Caco-2 (cell line): ENCODE data around the gene EEIG2. TPM values are rescaled to one million over a fixed set of nuclear protein-coding genes. Genes with fewer than 3 reads are reported as not detected.
"Not testable (repeated sequence)": the region's sequence is repeated elsewhere in the genome, so short reads cannot be mapped to it uniquely, and the experiment has no call there.

Experiments used
- BruUV-seq: library from RNA; stranded (reverse); fragments of 400-500 nt; replicated peaks from 2 replicates; lab custom pipeline; 2021; lab: Mats Ljungman, UMichigan
- CTCF ChIA-PET: fragments of 300-600 bp; sonication (Branson Sonifier 250); formaldehyde crosslinking; loops from one replicate; lab custom pipeline; 2022; ENCODE audit warnings: antibody characterized with exemption; lab: Charles Lee
- POLR2A ChIA-PET: fragments of 300-600 bp; sonication (Branson Sonifier 250); formaldehyde crosslinking; loops from one replicate; lab custom pipeline; 2022; ENCODE audit warnings: antibody characterized with exemption; lab: Charles Lee
- DNase-seq, 2 experiments: peaks; one replicate each; pipeline versions ENCODE4 v3.0.0 to v3.0.0-alpha.2; 2020 to 2022
- H3K27me3 ChIP-seq: replicated peaks from 2 replicates; pipeline ENCODE4 v1.6.0; 2011; ENCODE audit warnings: low read length; ENCODE audit not compliant: control insufficient read depth, insufficient read depth
- H3K36me3 ChIP-seq: 2 replicates; pipeline ENCODE4 v1.5.1; 2011; ENCODE audit warnings: low read length; ENCODE audit not compliant: control insufficient read depth, insufficient read depth
- H3K4me1 ChIP-seq: fragments of 250-450 bp; sonication (Bioruptor Pico); 2 replicates; pipeline ENCODE4 v1.5.1; 2020; ENCODE audit warnings: mild to moderate bottlenecking
- H3K4me3 ChIP-seq: 2 replicates; pipeline ENCODE4 v1.5.1; 2011; ENCODE audit warnings: low read depth, mild to moderate bottlenecking, control low read depth, low read length
- H3K9me3 ChIP-seq: fragments of 250-450 bp; sonication (Bioruptor Pico); 2 replicates; pipeline ENCODE4 v1.5.1; 2020; ENCODE audit warnings: mild to moderate bottlenecking, moderate library complexity
- H3K27ac Mint-ChIP-seq: one replicate; pipeline ENCODE4 v1.8.0; 2022; ENCODE audit warnings: mixed read lengths; ENCODE audit not compliant: unreplicated experiment
- H3K27me3 Mint-ChIP-seq: one replicate; pipeline ENCODE4 v1.8.0; 2022; ENCODE audit warnings: mixed read lengths; ENCODE audit not compliant: insufficient read depth, unreplicated experiment
- H3K36me3 Mint-ChIP-seq: one replicate; pipeline ENCODE4 v1.8.0; 2022; ENCODE audit warnings: mild to moderate bottlenecking, mixed read lengths; ENCODE audit not compliant: insufficient read depth, unreplicated experiment
- H3K4me1 Mint-ChIP-seq: one replicate; pipeline ENCODE4 v1.8.0; 2022; ENCODE audit warnings: low read depth, mixed read lengths; ENCODE audit not compliant: unreplicated experiment
- H3K4me3 Mint-ChIP-seq: one replicate; pipeline ENCODE4 v1.8.0; 2022; ENCODE audit warnings: mild to moderate bottlenecking, moderate library complexity, mixed read lengths; ENCODE audit not compliant: unreplicated experiment
- H3K9me3 Mint-ChIP-seq: one replicate; pipeline ENCODE4 v1.8.0; 2022; ENCODE audit warnings: mixed read lengths; ENCODE audit not compliant: unreplicated experiment
- intact Hi-C: fragments of 100-400 bp; cut with micrococcal nuclease; formaldehyde crosslinking; loops from one replicate; pipeline ENCODE4 v1.10.0; 2022; ENCODE audit not compliant: unreplicated experiment
- total RNA-seq: library from RNA; stranded (reverse); gene quantifications from 2 replicates; pipeline ENCODE4 v1.2.3, GENCODE V29; 2022
- TF ChIP-seq, protein P1 (sequence below), 2 experiments: fragments of 200-600 bp in 1 of 2; IDR thresholded peaks; 1 replicate in 1 of 2; 2 replicates in 1 of 2; pipeline versions ENCODE4 v1.5.1 to v1.8.0; 2011 to 2022; ENCODE audit warnings: antibody characterized with exemption in 1 of 2, control low read depth in 1 of 2, inconsistent platforms in 1 of 2, low read depth in 1 of 2, low read length in 1 of 2, mild to moderate bottlenecking in 1 of 2, moderate library complexity in 1 of 2; ENCODE audit not compliant: insufficient read depth in 1 of 2, severe bottlenecking in 1 of 2, unreplicated experiment in 1 of 2

EEIG2 gene
- total RNA-seq, 1 experiment from 2014 or later, result 3.1 TPM

DNA sequence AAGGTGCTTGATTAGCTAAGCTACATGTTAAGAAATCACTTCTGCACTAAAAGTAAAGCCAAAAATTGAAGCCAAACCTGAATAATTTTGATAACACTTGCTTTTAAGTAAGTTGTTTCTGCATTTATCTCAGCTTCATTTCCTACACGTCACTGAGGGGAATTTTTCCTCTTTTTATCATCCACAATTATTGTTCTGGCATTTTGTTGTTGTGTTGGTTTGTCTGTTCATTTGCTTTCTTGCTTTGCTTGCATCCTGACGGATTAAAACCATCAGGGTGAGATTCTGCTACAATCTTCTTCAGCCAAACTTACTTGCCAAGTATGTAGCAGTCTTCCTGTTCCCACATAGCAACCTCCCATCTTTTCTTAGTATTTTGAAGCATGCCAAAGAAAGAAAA lies 18.0 kb upstream of the EEIG2 start:
- Histone ChIP-seq H3K4me1 (peaks cover 3% of the 10 kb centered on the region; the same call in 1 of the 2 replicates), H3K4me3 (no peak overlapping the region), H3K36me3 (no peaks in the 10 kb centered on the region), H3K9me3 (no peaks in the 10 kb centered on the region), H3K27me3 (no peaks in the 10 kb centered on the region)
- no peak for DNase-seq
- Mint-ChIP-seq H3K27ac (no peak overlapping the region), H3K4me3 (no peak overlapping the region), H3K36me3 (no peaks in the 10 kb centered on the region), H3K27me3 (peaks cover 10% of the 10 kb centered on the region), H3K9me3 (peaks cover 5% of the 10 kb centered on the region), H3K4me1 (peaks cover 4% of the 10 kb centered on the region)
- POLR2A ChIA-PET, result no interaction called here
- TF ChIP-seq, protein P1, sequence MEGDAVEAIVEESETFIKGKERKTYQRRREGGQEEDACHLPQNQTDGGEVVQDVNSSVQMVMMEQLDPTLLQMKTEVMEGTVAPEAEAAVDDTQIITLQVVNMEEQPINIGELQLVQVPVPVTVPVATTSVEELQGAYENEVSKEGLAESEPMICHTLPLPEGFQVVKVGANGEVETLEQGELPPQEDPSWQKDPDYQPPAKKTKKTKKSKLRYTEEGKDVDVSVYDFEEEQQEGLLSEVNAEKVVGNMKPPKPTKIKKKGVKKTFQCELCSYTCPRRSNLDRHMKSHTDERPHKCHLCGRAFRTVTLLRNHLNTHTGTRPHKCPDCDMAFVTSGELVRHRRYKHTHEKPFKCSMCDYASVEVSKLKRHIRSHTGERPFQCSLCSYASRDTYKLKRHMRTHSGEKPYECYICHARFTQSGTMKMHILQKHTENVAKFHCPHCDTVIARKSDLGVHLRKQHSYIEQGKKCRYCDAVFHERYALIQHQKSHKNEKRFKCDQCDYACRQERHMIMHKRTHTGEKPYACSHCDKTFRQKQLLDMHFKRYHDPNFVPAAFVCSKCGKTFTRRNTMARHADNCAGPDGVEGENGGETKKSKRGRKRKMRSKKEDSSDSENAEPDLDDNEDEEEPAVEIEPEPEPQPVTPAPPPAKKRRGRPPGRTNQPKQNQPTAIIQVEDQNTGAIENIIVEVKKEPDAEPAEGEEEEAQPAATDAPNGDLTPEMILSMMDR (IDR thresholded peaks at IDR 0.05; ENCODE audit: insufficient read depth in 1 of 2, low read depth in 1 of 2, low read length in 1 of 2, severe bottlenecking in 1 of 2, unreplicated experiment in 1 of 2), result no peak
- no TSS peak for BruUV-seq
- intact Hi-C loops, result no loop called here
- CTCF ChIA-PET, result no interaction called here

DNA sequence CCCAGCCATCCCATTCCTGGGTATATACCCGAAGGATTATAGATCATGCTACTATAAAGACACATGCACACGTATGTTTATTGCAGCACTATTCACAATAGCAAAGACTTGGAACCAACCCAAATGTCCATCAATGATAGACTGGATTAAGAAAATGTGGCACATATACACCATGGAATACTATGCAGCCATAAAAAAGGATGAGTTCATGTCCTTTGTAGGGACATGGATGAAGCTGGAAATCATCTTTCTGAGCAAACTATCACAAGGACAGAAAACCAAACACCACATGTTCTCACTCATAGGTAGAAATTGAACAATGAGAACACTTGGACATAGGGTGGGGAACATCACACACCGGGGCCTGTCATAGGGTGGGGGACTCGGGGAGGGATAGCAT lies 12.4 kb upstream of the EEIG2 start:
- H3K4me1 Mint-ChIP-seq, H3K27me3 ChIP-seq, POLR2A ChIA-PET, H3K9me3 ChIP-seq, H3K4me3 ChIP-seq, BruUV-seq, H3K27ac Mint-ChIP-seq, H3K36me3 Mint-ChIP-seq, H3K36me3 ChIP-seq, CTCF ChIA-PET, H3K4me1 ChIP-seq, intact Hi-C loops, H3K4me3 Mint-ChIP-seq, H3K27me3 Mint-ChIP-seq, H3K9me3 Mint-ChIP-seq, DNase-seq: not testable (repeated sequence)

GRCh38 chr1:108551137-108551862 lies 8.6 kb upstream of the EEIG2 start:
- intact Hi-C loops, result no loop called here
- no peak for DNase-seq
- H3K27me3 ChIP-seq, result no peaks in the 10 kb centered on the region
- Mint-ChIP-seq H3K27ac (no peak overlapping the region), H3K4me1 (peaks cover 6% of the 10 kb centered on the region), H3K27me3 (peaks cover 3% of the 10 kb centered on the region), H3K9me3 (no peaks in the 10 kb centered on the region), H3K36me3 (no peaks in the 10 kb centered on the region), H3K4me3 (no peak overlapping the region)
- BruUV-seq, result no TSS peak
- H3K4me3 ChIP-seq, result no peak overlapping the region
- H3K9me3 ChIP-seq, result no peaks in the 10 kb centered on the region
- ChIA-PET CTCF (no interaction called here), POLR2A (no interaction called here)
- TF ChIP-seq, protein P1 (IDR thresholded peaks at IDR 0.05; ENCODE audit: insufficient read depth in 1 of 2, low read depth in 1 of 2, low read length in 1 of 2, severe bottlenecking in 1 of 2, unreplicated experiment in 1 of 2), result no peak
- no peaks in the 10 kb centered on the region for H3K36me3 ChIP-seq
- H3K4me1 ChIP-seq, result no peaks in the 10 kb centered on the region
